ENCODE results near the gene ELOA.
A peak's percentile ranks its signal among the peaks of the same experiment; 100 is the strongest.

ELOA gene, protein sequence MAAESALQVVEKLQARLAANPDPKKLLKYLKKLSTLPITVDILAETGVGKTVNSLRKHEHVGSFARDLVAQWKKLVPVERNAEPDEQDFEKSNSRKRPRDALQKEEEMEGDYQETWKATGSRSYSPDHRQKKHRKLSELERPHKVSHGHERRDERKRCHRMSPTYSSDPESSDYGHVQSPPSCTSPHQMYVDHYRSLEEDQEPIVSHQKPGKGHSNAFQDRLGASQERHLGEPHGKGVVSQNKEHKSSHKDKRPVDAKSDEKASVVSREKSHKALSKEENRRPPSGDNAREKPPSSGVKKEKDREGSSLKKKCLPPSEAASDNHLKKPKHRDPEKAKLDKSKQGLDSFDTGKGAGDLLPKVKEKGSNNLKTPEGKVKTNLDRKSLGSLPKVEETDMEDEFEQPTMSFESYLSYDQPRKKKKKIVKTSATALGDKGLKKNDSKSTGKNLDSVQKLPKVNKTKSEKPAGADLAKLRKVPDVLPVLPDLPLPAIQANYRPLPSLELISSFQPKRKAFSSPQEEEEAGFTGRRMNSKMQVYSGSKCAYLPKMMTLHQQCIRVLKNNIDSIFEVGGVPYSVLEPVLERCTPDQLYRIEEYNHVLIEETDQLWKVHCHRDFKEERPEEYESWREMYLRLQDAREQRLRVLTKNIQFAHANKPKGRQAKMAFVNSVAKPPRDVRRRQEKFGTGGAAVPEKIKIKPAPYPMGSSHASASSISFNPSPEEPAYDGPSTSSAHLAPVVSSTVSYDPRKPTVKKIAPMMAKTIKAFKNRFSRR

DNA sequence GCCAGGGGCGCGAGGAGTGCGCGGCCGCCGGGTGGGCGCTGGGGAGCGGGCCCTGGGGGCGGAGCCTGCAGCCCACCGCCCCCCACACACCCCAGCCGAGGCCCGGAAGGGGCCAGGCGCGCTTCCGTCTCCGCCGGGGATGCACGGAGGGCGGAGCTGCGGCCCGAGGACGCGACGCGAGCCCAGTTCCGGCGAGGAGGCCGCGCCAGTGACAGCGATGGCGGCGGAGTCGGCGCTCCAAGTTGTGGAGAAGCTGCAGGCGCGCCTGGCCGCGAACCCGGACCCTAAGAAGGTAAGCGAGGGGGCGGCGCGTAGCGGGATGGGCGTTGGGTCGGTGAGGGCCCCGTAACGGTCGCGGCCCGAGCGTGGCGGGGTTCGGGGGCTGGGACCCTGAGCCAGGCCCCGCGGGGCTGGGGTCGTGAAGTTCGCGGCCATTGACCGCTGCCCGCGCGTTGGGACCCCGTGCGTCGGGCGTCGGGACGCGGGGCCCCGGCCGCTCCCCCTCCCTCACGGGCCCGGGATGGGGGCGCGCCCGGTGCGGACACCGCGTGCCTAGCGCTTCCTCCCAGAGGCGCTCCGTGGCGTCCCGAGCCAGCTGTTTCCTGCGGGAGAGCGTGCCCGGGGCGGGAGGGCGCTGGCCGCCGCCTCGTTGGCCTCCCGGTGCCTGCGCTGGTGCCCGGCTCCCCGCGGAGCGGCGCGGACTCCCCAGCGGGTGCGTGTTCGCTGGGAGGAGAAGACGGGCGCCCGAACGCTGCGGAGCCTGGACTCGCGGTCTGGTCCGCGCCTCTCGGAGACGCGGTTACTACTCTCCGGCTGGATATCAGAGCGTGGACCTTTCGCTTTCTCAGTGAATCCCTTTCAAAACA is at the start of gene ELOA:
Gene ELOA, plus strand, starts transcription at position 185 of the 866 bp plus-strand sequence. Its CDS starts 33 bp downstream, at position 218.
- DNase-seq (ENCODE audit: low read depth): peak; percentile 74

DNA sequence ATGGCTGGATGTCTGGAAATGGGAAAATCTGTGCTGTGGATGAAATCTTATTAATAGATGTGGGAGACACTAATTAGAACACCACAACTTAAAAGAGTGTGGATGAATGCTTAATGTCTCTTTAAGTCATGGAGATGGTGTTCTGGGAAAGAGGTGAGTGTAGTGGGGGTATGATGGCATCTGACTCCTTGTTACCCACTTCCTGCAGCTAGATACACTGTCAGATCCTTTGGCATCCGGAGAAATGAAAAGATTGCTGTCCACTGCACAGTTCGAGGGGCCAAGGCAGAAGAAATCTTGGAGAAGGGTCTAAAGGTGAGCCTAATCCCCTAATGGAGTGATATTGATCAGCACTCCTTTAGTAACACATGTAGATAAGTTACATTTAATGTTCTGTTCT is 49.7 kb upstream of the ELOA start:
- peak; percentile 51 for DNase-seq (ENCODE audit: low read depth)

DNA sequence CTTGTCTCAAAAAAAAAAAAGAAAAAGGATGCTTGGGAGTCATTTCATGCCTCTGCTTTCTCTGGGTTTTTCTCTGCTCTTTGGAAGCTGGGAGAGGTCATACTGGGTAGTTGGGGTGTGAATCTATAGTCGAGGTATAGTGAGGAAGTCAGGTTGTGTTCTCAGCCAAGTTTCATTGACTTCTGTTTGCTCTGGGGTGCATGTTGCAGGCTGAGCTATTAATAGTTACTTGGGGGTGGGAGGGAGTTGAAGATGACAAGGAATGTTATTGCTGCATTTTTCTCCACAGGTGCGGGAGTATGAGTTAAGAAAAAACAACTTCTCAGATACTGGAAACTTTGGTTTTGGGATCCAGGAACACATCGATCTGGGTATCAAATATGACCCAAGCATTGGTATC is 48.9 kb upstream of the ELOA start:
- no peak for DNase-seq (ENCODE audit: low read depth)

DNA sequence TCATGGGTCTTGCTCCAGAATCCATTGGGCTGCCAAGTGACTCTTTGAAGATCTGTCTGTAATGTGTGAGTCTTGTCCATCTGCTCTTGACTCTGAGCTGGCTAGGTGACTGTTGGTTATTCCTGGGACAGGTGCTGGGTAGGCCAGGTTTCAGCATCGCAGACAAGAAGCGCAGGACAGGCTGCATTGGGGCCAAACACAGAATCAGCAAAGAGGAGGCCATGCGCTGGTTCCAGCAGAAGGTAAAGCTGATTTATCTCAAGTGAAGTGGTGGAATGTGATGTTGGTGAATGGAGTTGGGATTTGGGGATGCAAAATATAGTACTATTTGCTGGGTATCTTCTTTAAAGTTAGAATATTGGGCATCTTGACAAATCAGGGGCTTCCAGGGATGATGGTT is 47.6 kb upstream of the ELOA start:
- DNase-seq (ENCODE audit: low read depth): no peak

DNA sequence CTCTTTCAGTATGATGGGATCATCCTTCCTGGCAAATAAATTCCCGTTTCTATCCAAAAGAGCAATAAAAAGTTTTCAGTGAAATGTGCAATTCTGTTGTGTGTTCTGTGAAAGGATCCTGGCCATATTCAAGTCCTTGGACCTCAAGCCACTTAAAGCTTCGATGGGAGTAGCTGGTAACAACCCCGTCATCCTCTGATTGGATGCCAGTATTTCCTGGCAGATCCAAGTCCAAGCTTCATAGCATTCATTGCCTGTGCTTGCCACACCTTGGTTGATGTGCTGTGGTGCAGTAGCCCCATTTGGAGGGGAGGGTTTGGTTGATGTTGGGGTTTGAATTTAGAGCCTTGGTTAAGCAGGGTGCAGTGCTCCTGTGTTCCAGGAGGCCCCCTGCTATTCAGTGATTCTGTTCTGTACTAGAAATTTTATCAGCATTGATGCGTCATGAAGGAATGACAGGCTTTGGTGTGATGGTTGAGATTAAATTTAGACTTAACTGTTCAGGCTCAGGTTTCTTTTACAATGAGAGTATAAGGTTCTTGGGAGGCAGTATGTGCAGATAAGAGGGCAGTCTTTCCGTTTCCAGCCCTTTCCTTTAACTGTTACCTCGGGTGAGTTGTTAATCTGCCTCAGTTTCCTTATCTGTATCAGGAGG is 46.8 kb upstream of the ELOA start:
- DNase-seq (ENCODE audit: low read depth): no peak

DNA sequence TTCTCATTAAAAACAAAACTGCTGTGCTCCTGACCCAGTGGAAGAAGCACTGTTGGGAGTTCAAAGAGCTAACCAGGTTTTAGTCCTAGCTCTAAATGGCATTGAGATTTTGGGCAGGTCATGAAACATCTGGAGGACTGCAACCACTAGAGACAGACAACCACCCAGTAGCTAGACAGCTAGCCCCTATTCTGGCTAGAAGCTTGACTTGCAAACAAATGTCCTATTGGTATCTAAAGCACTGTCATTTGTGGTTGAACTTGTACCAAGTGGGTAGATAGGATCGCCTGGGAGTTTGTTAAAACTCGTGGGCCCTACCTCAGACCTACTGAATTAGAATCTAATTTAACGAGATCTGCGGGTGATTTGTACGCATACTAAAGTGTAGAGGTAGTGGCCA is 44.8 kb upstream of the ELOA start:
- DNase-seq (ENCODE audit: low read depth): no peak

DNA sequence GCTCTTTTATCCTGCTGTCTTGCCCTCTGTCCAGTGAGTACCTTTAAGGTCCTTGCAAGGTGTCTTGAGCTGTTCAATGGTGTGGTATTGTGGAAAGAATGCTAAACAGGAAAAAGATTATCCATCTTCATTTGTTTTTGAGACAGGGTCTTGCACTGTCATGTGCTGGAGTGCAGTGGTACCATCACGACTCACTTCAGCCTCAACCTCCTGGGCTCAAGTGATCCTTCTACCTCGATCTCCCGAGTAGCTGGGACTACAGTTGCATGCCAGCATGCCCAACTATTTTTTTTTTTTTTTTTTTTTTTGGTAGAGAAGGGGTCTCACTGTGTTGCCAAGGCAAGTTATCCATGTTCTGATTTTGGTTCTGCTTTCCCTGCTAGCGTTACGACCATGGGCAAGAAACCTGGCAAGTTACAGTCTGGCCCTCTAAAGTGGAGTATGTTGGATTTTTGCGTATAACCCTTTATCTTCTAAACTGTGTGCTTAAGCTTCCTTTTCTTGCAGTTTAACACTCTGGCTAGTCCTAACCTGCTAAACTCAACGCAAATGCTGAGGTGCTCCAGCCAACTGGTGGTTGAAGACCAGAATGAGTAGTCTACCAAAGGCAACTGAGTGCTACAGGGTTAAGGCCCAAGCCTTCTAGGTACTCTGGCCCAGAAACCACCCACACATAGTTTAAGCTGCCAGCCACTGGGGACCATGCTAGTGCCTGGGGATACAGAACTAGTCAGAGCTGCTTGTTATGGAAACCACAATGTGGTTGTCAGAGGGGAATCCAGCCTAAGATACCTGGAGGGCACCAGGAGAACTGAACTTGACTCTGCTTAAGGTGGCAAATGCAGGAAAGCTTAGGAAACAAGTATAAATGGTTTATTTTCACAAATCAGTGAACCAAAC is 43.7 kb upstream of the ELOA start:
- DNase-seq (ENCODE audit: low read depth): peak; percentile 42

DNA sequence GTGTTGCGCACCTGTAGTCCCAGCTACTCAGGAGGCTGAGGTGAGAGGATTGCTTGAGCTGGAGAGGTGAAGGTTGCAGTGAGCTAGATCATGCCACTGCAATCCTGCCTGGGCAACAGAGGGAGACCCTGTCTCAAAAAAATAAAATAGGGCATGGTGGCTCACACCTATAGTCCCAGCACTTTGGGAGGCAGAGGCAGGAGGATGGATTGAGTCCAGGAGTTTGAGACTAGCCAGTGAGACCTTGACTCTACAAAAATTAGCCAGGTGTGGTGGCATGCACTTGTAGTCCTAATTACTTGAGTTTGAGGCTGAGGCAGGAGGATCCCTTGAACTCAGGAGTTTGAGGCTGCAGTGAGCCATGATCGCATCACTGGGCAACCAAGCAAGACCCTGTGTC is 42.0 kb upstream of the ELOA start:
- no peak for DNase-seq (ENCODE audit: low read depth)

DNA sequence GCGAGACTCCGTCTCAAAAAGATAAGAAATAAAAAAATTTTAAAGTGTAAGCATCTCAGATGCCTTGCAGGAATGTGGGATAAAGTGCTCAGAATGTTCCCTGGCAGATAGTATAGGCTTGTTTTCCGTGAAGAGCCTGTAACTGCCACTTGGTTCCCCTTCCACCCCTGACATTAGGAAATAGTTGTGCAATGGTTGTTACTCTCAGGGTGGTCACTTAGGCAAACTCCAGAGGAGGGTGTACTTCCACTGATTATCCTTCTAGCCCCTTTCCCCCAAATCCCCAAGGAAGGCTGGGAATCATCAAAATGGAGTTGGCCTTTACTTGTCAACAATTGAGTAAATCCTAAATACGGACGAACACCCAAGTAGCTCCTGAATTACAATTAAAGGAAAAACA is 41.3 kb upstream of the ELOA start:
- DNase-seq (ENCODE audit: low read depth): no peak

DNA sequence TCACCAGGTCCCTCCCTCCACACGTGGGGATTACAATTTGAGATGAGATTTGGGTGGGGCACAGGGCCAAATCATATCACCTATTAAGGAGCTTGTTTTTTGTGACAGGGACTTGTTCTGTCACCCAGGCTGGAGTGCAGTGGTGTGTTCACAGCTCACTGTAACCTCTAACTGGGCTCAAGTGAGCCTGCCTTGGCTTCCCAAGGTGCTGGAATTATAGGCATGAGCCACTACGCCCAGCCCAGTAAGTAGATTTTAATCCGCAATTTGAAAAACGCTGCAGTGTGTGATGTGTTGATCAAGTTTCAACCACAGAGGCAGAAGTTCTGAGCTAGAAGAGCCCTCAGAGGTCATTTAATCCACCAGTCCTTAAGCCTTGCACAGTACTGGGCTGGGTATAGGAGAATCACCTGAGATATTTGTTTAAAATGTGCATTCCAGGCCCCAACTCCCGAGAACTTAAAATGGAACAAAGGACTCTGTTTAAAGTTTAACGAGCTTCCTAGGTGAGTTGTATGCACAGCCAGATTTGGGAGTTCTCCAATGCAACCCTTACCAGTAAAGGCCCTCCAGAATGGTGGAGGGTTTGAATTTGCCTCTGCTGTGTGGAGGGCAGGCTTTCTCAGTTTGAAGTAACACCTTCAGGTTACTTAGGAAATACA is 38.3 kb upstream of the ELOA start:
- DNase-seq (ENCODE audit: low read depth): no peak

DNA sequence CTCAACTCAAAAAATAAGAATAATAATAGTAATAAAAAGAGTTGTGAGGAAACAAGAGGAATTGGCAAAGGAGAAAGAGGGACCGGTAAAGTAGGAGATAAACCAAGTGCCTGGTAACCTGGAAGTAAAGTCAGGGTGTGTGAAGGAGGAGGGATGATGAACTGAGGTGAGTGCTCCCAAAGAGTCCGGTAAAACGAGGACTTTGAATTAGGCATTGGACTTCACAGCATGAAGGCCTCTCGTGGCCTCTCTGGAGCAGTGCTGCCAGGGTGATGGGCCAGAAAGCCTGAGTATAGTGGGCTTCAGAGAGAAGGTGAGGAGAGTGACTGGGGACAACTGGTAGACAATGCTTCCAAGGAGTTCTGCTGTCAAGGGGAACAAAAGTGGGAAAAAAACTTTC is 34.0 kb upstream of the ELOA start:
- DNase-seq (ENCODE audit: low read depth): no peak

DNA sequence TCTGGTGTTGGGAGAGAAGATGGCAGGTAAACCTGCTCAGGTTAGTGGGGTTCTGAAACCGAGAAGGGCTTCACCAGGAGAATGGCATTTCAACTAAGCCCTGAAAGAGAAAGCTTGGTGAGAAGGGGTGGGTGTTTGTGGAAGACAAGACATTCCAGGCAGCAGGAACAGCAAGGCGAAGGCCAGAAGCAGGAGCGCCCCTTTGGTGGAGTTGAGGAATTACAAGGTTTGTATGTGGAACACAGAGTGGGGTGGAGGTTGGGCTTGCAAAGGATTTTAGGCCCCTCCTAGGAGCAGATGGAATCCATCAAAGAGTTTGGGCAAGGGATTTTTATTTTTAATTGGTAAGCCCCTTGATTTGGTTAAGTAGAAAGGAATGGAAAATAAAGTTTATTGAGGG is 24.8 kb upstream of the ELOA start:
- DNase-seq (ENCODE audit: low read depth): peak; percentile 68

DNA sequence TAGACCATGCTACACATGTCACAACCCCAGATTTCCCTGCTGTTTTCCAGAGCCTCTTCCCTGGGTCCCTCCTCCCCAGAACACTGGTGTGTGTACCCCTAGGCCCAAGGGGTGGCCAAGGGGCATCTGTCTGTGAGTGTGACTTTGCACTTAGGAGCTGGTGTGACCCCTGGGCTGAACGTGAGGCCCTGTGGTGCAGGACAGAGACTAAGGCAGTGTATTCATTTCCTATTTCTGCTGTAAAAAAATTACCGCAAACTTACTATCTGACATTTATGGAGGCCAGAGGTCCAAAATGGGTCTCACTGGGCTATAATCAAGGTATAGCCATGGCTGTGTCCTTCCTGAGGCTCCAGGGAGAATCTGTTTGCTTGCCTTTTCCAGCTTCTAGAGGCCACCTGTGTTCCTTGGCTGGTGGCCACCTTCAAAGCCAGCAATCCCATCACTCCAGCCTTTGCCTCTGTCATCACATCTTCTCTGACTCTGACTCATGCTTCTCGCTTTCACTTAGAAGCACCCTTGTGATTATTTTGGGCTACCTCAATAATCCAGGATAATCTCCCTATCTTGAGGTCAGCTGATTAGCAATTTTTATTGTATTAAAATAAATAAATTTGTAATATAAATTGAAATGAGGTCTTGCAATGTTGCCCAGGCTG is 24.0 kb upstream of the ELOA start:
- no peak for DNase-seq (ENCODE audit: low read depth)

DNA sequence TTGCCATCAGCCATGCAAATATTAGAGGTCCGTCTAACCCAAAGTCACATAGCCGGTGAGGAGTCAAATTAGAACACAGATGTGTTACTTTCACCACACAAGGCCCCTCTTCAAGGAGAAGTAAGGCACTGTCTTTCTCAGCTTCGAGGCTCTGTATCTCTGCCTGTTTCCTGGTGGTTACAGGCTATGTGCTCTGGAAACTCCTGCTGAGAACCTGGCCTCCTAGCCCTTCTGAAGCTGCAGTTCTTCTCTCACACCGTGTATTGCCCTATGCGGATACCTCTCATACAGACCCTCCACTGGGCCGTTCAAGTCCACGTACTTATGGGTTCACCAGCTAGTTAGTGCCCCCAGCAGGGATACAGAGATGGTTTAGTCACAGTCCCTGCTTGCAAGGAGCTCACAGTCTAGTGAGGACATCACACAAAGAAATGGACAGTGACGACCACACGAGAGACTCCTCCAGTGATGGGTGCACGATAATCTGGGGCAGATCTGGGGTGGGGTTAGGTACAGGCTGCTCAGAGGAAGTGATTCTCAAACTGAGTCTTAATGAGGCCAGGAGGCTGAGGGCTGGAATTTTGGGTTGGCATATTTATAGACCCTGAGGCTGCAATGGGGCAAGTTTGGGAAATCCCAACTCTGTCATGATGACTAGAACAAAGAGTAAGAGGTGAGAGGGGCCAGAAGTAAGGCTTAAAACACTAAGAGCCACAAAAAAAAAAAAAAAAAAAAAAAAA is 22.8 kb upstream of the ELOA start:
- no peak for DNase-seq (ENCODE audit: low read depth)

DNA sequence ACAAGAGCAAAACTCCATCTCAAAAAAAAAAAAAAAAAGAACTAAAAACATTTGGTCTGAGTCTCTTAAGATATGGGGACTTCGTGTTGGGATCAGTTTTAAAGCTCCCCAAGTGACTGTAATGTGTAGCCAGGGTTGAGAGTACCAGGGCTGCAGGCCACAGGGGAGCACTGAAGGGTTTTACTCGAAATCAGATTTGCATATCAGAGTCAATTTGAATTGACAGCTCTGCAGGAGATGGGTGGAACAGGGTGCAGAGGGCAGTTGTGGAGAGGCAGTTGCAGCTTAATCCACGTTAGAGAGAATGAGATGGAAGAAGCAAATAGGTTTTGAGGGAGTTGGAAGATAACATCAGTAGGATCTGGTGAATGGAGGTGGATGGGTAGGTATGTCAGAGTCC is 20.6 kb upstream of the ELOA start:
- no peak for DNase-seq (ENCODE audit: low read depth)

DNA sequence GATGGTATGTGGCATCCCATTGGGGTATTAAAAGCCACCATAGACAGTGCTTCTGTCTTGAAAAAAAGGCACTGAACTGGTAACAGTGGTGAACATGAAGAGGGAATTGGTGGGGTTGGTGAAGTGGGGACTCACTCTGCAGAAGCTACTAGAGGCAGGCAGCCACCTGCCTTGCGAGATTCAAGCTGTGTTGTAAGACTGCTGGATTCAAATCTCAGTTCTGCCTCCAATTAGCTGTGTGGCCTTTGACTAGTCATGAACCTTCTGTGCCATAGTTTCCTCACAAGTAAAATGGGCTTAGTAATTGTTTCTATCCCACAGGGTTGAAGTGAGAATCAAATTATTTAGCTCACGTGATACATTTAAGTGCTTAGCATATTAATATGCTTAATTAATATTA is 16.6 kb upstream of the ELOA start:
- DNase-seq (ENCODE audit: low read depth): no peak

DNA sequence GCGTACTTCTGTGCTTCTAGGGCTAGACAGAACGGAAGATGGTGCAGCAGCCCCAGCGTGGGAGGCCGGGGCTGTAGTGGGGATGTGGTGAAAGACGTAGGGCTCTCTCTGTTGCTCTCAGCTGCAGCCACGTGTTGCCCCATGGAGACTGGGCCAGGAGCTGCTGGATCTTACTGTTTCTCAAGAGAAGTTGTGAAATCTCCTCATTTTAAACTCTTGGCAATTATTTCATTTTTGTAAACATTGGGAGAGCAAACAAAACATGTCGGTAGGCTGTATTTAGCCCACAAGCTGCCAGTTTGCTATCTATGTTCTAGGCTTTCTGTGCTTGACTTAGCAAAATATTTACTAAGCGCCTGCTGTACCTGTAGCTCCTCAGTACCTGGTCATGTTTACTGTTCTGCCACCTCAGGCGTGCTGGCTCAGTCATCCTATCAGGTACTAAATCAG is 15.9 kb upstream of the ELOA start:
- no peak for DNase-seq (ENCODE audit: low read depth)

DNA sequence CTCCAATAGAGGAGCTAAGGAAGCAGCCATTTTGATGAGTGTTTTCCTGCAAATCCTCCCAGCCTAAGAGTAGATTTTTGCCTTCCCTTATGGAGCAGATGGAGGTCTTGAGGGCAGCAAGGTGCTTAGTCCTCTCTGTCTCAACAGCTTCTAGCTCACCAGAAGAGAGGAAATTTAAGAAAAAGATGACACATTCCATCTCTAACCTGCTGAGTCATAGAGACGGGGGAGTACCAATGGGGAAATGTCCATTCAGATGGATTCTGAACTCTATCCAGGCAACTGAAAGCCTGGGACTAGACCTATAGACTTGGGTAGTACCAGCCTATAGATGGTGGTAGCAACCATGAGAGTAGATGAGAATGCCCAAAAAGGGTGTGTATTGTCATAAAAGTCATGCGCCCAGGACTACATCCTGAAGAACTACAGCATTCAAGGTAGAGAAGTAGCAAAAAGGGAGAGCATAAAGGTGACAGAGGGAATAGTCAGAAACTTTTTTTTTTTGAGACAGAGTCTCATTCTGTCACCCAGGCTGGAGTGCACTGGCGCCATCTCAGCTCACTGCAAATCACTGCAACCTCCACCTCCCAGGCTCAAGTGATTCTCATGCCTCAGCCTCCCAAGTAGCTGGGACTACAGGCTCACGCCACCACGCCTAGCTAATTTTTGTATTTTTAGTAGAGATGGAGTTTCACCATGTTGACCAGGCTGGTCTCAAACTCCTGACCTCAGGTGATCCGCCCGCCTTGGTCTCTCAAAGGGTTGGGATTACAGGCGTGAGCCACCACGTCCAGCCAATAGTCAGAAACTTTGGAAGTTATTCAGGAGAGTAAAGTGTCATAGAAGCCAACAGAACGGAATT is 10.7 kb upstream of the ELOA start:
- peak; percentile 63 for DNase-seq (ENCODE audit: low read depth)
